ENCODE measurements around the gene TCF3.
"Not testable (repeated sequence)": the region's sequence is repeated elsewhere in the genome, so short reads cannot be mapped to it uniquely, and the experiment has no call there.

Gene TCF3

DNA sequence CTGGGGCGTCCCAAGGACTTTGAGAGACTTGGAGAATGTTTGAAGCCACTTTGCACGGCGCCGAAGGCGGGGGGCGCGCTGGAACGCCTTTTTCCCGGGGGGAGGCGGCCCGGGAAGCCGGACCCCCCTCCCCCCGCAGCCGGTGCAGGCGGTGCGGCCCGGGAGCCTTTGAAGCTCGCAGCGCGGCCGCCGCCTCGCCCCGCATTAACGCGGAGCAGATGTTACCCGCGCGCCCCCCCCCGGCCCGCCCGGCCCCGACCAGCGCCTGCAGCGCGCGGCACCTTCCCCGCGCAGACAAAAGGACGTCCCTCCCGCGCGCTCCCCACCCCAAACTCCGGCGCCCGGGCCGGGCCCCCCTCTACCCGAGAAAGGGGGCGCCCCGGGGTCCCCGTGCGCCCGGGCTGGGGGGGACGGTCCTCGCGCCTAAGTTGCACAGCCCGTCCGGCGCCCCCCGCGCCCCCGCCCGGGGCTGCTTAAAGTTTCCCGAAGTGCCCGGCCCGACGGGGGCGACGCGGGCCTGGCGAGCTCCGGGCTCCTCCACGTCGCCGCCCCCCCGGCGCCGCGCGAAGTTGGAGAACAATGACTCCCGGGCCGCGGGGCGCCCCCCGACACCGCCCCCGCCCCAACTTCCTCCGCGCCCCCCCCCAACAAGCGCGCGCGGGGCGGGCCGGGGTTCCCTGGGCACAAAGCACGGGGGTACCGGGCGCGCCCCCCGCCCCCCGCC is 685 bp downstream of the TCF3 start:
- DNase-seq: peak in 7 of 56 donors; percentile 4 to 45 (median 22)

- DNase-seq: peak in 4 of 56 donors; percentile 12 to 27 (median 25)
Measured at GRCh38 chr19:1650650-1651567, 1.5 kb downstream of the TCF3 start.

DNA sequence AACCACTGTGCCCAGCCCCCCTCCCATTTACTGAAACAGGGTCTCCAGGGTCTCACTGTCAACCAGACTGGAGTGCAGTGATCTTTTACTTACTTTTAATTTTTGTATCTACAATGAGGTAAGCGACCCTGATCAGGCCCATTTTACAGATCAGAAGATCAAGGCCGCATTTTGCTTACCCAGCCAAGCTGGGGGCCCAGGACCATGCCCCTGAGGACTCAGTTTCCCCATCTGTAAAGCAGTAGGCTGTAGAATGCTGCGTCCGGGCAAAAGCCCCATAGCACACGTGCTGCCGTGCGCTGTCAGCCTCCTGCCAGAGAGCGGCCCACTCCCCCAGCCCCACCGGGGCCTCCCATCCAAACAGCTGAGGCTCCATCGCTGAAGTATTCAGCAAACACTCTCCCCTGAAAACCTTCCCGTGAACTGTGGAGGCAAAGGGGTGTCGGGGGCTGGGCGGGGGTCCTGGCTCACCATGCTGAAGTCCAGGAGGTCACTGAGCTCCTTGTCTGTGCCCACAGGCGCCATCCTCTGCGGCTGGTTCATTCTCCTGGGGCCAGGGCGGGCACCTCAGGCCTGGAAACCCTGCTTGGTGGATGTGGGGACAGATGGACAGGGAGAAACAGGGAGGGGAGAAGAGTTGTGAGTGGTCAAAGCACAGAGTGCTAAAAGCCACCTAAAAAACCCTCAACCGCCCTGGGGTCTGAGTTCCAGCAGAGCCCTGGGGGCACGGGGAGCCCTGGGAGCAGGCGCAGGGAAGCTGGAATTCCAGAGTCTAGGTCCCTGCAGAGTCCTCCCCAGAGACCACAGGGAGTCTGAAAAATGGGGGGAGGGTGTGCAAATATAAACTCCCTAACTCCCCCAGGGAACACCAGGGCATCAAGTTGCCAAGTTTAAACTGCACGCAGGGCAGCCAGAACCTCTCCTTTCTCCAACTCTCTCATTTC is 2.4 kb downstream of the TCF3 start:
- DNase-seq: no peak

DNA sequence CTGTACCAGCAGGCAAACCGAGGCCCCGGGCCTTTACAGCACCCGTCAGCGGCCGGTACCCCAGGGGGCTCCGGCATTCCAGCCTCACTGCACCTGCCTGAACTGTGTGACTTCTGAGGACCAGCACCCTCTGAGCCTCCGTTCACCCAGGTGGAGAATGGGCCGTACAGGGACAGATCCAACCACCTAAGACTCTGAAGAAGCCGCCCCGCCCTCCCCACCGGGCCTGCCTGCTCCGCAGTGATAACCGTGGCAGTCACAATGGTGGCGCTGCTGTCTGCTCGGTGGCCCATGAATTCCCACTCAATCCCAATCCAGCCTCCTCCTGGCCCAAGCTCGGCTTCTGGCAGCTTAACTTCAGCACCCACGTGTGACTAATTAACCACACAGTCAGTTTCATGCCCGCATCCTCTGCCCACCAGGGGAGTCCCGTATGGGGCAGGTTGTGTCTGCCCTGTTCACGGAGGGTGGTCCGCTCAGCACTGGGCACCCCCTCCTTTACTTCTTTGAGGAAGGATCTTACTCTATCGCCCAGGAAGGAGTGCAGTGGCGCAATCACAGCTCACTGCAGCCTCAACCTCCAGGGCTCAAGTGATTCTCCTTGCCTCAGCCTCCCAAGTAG is 3.4 kb downstream of the TCF3 start:
- no peak for DNase-seq

GRCh38 chr19:1648459-1648849 is 4.0 kb downstream of the TCF3 start:
- no peak for DNase-seq

GRCh38 chr19:1647501-1648458 is 4.6 kb downstream of the TCF3 start:
- no peak for DNase-seq

DNA sequence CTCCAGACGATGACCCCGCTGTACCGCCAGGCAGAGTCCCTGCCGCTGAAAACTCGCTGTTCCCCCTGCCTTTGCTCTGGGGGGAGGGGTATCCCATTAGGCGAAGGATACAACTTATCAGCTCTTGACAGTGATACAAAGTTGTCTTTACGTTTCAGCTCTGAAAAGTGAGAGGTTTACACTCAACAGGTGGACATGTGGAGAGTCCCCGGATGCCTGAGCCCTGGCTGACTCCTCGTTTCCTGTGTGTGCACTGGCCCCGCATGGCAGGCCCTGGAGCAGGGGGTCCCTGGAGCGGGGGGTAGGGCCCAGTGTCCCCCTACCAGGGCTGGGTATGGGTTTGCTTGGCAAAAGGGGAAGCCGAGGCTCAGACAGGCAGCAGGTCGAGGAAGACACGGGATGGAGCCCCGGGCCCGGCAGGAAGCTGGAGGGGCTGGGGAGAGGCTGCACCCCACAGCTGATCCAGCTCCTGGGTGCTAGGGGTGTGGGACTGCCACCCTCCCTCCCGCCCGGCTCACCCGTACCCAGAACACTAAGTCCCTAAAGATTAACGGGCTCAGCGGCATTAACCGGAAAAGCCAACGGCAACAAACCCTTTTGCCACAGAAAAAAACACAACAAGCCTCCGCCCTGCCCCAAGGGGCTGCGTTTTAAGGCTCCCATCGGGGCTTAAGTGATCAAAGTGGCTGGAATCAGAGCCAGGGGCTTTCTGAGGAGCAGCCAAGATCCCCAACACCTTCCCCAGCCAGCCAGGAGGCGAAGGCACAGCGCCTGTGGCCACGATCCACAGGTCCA is 5.6 kb downstream of the TCF3 start:
- DNase-seq: no peak

DNA sequence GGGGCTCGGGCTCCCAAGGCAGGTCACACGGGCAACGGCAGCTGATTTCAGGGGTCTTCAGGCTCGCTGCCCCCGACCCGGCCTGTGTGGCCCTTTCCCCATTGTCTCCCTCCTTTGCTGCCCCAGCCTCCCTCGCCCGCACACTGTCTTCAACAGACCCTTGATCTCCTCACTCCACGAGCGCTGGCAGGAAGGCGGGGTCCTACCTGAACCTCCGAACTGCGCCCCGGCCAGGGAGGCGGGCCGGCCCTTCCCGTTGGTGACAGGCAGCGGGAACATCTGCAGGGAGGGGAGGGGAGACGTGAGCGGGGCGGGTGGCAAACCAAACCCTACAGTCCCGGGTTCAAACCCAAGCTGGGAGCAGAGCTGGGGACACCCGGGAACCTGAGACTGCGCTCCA is 6.3 kb downstream of the TCF3 start:
- no peak for DNase-seq

DNA sequence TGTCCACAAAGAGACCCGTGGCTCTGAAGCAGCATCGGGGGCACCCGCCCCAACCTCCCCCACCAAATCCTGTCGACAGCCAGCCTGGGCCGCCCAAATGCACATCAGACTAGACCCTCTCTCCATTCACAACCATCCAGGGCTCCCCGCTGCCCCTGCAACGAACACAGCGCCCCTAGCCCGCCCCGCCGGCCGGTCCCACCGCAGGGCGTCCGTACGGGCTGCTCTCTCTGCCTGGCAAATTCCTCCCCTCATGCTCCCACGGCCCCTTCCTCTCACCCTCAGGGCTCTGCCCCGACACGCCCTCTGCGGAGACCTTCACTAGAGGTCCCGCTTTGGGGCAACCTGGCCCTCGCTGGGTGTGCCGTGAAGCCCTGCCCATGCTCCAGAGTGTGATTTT is 7.1 kb downstream of the TCF3 start:
- DNase-seq: no peak

DNA sequence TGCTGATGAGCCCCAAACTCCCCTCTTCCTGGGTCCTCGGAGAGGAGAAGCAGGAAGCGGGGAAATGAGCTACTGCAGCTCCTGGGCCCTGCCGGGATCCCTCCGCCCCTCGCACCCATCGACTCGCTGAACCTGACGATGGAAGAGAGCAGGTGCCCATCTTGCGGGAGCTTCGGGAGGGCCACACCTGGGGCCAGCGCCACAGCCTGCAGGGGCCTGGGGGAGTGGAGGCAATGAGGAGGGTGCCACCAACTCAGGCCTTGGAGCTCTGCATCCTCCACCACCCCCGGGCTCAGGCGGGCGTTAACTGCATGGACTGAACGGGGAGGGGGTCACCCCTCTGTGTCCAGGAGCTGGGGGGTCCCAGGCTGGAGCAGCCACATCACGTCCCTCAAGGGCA is 8.3 kb downstream of the TCF3 start:
- no peak for DNase-seq

GRCh38 chr19:1640893-1641448 is 11.4 kb downstream of the TCF3 start:
- DNase-seq: not testable (repeated sequence)

DNA sequence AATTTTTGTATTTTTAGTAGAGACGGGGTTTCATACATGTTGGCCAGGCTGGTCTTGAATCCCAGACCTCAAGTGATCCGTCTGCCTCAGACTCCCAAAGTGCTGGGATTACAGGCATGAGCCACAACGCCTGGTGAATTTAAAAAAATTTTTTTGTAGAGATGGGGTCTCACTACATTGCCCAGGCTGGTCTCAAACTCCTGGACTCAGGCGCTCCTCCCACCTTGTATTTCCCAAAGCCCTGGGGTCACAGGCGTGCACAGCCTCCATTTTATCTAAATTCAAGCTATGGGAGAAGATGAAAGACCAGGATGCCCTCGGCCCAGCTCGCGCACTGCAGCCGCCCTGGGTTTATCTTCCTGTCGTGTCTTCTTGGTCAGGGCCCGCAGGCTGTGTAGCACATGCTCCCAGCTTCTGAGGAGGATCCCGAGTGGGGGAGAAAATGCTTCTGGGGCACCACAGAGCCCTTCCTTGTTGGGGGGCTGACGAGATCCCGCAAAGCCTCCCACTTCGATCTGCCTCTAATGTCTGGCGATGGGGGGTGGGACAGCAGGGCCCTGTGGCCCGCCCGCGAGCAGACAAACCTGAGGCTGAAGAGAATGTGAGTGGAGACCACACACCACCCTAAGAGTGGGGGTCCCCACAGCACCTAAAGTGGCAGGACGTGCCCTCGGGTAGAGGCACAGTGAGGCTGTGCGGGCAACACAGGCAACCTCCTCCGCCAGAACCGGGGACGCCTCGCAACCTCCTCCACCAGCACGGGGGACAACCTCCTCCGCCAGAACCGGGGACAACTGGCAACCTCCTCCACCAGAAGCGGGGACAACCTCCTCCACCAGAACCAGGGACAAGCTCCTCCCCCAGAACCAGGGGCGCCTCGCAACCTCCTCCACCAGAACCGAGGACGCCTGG is 15.8 kb downstream of the TCF3 start:
- no peak for DNase-seq

DNA sequence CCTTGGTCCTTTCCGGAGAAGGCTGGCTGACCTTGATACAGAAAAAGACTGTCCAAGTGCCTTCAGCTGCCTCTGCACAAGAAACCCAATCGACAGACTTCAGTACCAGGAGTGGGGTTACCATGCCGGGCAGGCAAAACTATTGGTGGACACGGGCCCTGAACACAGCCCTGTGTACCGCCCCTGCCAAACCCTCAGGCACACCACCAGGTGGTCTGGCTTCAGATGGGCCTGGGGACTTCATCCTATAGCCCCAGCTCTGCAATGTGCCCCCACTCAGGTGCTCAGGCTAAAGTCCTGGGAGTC is 17.5 kb downstream of the TCF3 start:
- DNase-seq: no peak

DNA sequence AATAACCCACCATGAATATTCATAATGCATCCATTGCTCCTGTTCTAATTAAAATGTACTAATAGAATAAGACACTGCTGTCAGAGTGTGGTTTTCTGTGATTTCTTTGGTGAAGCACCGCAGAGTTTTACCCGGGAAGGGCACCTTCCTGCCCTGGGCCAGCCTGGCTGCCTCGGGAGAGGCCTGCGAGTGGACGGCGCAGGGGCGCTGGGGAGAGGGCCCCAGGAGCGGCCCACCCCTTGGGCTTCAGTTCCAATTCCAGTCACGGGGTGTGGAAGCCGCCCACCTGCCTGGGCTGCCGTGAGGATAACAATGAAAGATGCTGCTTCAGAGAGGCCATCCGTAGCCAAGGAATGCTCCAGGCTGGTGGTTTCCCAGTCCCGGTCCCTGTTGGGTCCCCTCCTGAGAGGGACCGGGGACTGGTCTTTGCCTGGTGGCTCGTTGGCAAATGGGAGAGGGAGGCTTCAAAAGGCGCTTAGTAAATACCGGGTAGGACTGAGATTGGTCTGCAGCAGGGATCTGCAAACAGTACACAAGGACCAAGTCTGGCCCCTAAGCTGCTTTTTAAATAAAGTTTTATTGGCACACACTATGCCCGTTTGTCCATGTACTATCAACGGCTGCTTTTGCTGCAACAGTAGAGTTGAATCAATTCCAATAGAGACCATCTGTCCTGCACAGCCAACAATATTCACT is 18.0 kb downstream of the TCF3 start:
- DNase-seq: no peak

GRCh38 chr19:1633269-1633826 is 19.1 kb downstream of the TCF3 start:
- DNase-seq: no peak

GRCh38 chr19:1632462-1633268 is 19.8 kb downstream of the TCF3 start:
- no peak for DNase-seq
